ENCODE data around the gene FOXP3.

FOXP3 gene

DNA sequence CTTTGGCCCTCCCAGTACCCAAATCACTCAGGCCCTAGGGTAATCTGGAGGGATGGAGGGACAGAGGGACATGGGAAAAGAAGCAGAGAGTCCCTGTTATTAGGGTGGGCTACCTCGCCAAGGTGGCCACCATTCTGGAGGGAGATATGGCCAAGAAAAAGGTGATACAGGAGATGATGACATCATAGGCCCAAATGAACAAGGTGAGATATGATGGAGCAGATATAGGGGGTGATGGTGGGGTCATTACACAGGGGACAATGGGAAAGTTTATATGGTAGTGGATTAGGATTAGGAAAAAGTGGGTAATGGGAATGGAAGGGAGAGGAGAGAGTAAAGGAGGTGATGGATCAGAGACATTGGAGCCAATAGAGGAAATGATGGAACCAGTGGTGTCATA is 51.6 kb downstream of the FOXP3 start:
- no peak for DNase-seq

DNA sequence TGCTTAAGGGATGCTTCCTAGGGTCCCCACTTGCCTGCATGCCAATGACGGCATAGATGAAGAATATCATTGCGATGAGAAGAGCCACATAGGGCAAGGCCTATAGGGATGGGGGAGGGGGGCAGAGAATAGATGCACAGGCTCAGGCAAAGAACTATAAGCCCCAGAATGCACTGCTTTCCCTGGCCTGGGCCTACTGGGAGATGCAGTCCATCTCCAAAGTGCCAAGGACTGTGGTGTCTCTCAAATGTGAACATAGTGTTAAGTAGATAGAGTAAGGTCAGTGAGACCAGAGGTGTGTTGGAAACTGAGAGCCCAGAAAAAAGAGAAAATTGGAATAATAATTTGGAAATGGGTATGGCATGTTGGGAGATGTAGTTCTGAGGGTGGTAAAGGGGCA is 52.3 kb downstream of the FOXP3 start:
- no peak for DNase-seq

DNA sequence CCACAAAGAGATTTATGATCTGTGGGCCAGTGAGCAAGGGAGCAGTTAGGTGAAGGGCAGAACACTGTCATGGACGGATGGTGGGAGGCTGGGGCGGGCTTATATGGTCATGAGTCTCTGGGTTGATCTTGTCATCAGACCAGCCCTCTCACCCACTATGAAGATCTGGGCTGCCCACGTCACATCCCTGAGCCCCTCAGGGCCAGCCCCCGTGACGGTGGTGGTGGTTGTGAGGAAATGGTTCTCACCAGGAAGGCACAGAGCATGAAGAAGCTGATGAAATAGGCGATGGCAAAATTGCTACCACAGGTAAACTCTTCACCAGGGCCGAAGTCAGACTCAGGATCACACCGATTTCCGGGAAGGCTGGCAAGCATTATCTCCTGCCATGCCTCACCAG is 53.4 kb downstream of the FOXP3 start:
- DNase-seq, result no peak

DNA sequence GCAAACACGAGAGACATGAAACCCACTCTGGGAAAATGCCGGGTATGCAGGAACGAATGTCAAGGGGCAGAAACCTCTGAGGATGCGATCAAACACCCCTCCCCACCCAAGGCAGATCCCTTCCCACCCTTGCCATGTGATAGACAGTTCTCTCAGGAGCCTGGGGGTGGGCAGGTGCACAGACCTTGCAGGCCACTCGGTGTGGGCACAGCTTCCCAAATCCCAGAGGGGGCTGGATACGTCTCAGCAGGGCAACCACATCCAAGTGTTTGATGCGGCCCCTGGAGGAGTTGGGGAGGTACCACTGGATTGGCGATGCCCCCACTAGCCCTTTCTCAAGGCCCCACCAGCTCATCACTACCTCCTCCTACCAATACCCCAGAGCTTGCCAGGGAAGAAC is 54.1 kb downstream of the FOXP3 start:
- DNase-seq, result no peak

DNA sequence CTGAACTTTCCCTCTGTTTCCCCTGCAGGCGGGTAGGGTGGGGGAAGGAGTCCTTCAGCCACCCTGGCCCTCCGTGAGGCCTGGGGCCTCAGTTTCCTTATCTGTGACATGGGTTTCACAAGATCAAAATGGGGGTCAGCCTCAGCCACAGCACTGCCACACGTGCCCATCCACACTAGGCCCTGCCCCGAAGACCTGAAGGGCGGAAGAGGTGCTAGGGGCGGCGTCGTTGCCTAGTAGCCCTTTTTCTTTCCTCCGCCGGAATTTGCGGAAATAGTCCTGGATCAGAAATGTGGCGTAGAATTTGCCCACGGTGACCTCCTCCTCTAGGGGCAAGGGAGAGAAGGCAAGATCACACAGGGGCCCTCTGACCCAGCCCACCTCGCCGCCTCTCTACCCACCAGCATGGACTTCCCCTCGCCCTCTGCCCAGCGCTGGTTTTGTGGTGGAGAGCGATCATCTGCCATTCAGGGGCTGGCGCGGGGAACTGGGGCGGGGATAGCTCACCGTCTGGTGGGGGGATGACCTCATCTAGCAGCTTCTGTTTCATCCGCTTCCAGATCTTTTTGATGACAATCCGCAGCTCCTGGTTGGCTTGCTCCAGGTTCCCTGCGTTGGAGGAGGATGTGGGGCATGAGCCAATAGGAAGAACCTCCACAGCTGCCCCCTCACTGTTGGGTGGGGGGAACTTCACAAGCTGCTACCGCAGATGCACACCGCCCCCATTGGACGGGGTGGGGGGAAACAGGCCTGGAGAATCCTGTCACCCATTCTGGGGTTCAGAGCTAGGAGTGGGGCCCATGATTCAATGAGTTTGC is 54.9 kb downstream of the FOXP3 start:
- no peak for DNase-seq

DNA sequence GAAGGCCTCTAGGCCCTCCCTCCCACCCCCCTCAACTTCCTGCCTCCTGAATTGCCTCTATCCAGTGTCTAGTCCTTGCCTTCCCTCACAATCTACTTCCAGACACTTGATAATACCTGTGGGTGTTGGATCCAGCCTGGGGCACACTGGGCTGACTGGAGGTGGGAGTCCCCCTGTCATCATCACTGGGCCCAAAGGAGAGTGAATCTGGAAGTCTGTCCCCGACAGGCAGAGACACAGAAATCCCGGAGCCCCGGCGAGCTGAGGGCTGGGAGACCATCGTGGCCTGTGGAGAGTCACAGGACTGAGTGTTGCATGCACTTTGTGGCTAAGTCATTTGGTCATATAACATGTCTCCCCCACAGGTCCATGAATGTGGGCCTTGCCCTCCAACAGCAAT is 56.1 kb downstream of the FOXP3 start:
- no peak for DNase-seq

DNA sequence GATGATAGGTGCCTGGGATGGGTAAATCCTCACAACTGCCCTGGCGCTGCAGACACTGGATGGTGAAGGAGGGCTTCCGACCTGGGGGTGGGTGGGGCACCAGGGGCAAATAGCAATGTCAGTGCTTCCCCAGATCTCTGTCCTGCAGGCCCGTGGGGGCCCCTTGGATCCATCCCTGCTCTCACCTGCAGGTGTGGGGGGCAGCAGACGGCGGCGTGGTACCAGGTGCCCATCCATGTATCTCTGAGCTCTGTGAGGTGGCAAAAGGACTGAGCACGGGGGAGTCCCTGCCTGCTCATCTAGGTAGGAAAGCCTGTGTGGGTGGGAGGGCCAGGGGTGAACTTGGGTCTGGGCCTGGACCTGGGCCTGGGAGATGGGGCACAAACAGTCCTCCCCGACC is 58.0 kb downstream of the FOXP3 start:
- no peak for DNase-seq

DNA sequence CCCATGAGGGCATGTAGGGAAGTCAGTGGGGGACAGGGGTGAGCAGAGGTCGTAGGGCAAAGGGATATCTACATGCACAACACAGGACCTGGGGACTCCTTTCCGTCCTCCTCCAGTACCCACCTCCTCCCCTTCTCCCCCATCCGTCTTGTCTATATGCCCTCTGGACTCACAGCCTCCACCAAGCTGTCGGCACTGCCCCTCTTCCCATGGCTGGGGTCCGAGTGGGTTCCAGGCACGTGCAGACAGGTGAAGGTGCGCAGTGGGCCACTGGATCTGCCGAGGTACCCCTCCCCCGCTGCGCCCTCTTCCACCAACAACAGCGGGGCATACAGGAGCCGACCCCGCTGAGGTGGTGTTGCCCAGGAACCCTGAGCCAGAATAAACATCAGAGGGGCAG is 59.1 kb downstream of the FOXP3 start:
- no peak for DNase-seq

DNA sequence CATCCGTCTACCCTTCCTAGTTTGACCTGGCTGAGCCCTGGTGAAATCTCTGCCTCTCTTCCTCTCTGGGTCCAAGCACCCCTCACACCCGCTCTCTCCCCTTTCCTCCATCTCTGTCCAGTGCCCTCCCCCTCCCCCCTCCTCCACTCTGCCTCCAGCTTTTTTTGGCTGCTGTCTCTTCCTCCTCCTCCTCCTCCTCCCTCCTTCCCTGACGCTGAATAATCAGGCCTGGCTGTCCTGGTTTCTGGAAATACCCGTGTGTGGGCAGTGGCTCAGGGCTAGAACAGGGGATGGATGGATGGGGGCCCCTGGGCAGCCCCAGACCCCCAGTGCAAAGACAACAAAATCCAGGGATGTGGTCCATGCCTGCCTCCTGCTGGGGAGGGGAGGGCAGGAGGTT is 59.8 kb downstream of the FOXP3 start:
- no peak for DNase-seq

DNA sequence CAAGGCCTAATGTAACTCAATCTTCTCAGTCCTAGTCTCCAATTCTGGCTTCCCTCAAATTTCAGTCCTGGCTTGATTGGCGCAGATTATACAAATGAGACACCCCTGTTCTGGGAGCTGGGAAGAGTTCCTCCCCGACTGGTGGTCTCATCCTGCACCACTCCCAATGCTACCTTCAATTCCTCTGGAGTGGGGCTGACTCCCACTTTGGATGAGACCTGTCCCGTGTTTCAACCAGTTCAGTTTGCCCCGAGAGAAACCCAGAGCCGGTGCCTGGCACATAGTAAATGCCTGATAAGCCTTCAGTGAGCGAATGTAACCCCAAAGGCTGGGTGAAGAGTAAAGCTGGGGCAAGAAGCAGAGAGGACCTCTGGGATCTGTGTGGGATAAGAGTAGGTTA is 60.5 kb downstream of the FOXP3 start:
- DNase-seq, result no peak

DNA sequence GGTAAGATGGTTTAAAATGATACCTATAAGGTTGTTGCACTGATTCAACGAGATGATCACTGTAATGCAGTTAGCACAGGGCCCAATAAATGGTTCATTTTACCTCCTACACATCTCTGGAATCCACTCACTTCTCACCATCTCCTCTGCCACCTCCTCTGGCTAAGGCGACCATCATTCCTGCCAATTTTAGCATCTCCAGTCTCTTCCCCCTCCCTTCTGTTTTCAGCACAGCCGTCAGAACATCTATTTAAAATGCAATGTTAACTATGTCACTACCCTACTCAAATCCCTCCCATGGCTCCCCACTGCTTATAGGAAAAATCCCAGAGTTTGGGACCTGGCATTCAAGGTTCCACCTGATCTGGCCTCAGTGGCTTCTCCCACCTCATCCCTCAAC is 61.0 kb downstream of the FOXP3 start:
- DNase-seq, result no peak

DNA sequence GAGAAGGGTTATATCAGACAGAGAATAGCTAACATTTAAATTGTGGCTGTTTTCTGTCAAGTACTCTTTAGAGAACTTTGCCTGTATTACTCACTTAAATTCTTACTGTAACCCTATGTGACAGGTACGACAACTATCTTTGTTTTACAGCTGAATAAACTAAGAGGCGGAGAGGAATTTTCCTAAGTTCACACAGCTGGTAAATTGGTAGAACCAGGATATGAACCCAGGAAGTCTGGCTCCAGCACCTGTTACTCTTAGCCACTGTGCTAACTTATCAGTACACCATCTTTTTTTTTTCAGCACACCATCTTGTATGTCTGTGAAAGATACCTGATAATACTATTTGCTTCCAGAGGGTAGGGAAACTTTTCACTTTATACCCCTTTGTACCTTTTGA is 62.5 kb downstream of the FOXP3 start:
- DNase-seq, result no peak

All from fibroblast of skin of scalp (primary cell).